Esophagus (tissue), 2 donors: Measurements from ENCODE around the gene NDUFV1. TPM values are rescaled to one million over a fixed set of nuclear protein-coding genes. Genes with fewer than 3 reads are reported as not detected.
A peak's percentile ranks its signal among the peaks of the same experiment; 100 is the strongest.
"Not testable (repeated sequence)": the region's sequence is repeated elsewhere in the genome, so short reads cannot be mapped to it uniquely, and the experiment has no call there.

Experiments used
- H3K27ac ChIP-seq, 2 donors: one replicate each; pipeline ENCODE4 v1.5.1; 2013; ENCODE audit warnings: low read depth in 2 of 2, mild to moderate bottlenecking in 2 of 2, inconsistent platforms in 1 of 2, low read length in 1 of 2, moderate library complexity in 1 of 2
- H3K27me3 ChIP-seq, 2 donors: one replicate each; pipeline ENCODE4 v1.6.1; 2013; ENCODE audit warnings: low read length in 2 of 2, control low read depth in 1 of 2, mild to moderate bottlenecking in 1 of 2; ENCODE audit not compliant: insufficient read depth in 2 of 2, control insufficient read depth in 1 of 2
- H3K36me3 ChIP-seq, 2 donors: one replicate each; pipeline ENCODE4 v1.6.1; 2013; ENCODE audit warnings: low read length in 1 of 2; ENCODE audit not compliant: control insufficient read depth in 2 of 2, insufficient read depth in 2 of 2
- H3K4me1 ChIP-seq, 2 donors: one replicate each; pipeline ENCODE4 v1.6.1; 2013; ENCODE audit warnings: low read length in 1 of 2; ENCODE audit not compliant: control insufficient read depth in 2 of 2, insufficient read depth in 2 of 2
- H3K4me3 ChIP-seq, 2 donors: one replicate each; pipeline ENCODE4 v1.5.1; 2013; ENCODE audit warnings: low read length in 2 of 2, mild to moderate bottlenecking in 2 of 2, low read depth in 1 of 2, moderate library complexity in 1 of 2
- H3K9me3 ChIP-seq, 2 donors: one replicate each; pipeline ENCODE4 v1.6.1; 2013; ENCODE audit warnings: mild to moderate bottlenecking in 2 of 2, low read depth in 1 of 2, low read length in 1 of 2, moderate library complexity in 1 of 2; ENCODE audit not compliant: control insufficient read depth in 2 of 2, insufficient read depth in 1 of 2
- WGBS, 2 donors: extraction: QIAGEN DNeasy Blood & Tissue Kit; methylation state at CpG; one replicate each; pipeline ENCODE4 v1.1.7; 2013; 5-methylcytosine and 5-hydroxymethylcytosine counted together
- polyA plus RNA-seq, 2 donors: library from polyadenylated mRNA; stranded (reverse); fragments of 200-250 nt; gene quantifications; one replicate each; pipeline ENCODE4 v1.2.3, GENCODE V29; 2013
- donor health status: healthy with polysubstance abuse.
- donor health status: Bipolar disorder and iron deficiency.

The NDUFV1 gene
- polyA plus RNA-seq, 2 donors: 122 to 137 TPM

GRCh38 chr11:67648796-67649613, 42.3 kb downstream of the NDUFV1 start:
- 70 to 71% methylated on average over 12 of the region's 12 CpGs for WGBS, 2 donors
- no peaks in the 10 kb centered on the region for H3K27me3 ChIP-seq
- no peaks in the 10 kb centered on the region for H3K36me3 ChIP-seq
- H3K9me3 ChIP-seq: peaks cover 0 to 2% of the 10 kb centered on the region in 2 donors
- no peak overlapping the region for H3K4me3 ChIP-seq
- H3K4me1 ChIP-seq: peaks cover 0 to 18% of the 10 kb centered on the region in 2 donors
- H3K27ac ChIP-seq: no peak overlapping the region

- 75 to 79% methylated on average over 22 of the region's 22 CpGs for WGBS, 2 donors
- Histone ChIP-seq H3K36me3 (no peaks in the 10 kb centered on the region), H3K27ac (peak overlapping the region; percentile 5 to 59), H3K4me3 (peak overlapping the region in 1 of 2 donors; percentile 38), H3K27me3 (no peaks in the 10 kb centered on the region), H3K9me3 (no peaks in the 10 kb centered on the region), H3K4me1 (peaks cover 0 to 18% of the 10 kb centered on the region in 2 donors)
These were observed 43.1 kb downstream of the NDUFV1 start for GRCh38 chr11:67649634-67650510.

- Histone ChIP-seq H3K4me1 (peaks cover 0 to 10% of the 10 kb centered on the region in 2 donors), H3K4me3 (no peak overlapping the region), H3K27me3 (no peaks in the 10 kb centered on the region), H3K36me3 (no peaks in the 10 kb centered on the region), H3K27ac (no peak overlapping the region), H3K9me3 (no peaks in the 10 kb centered on the region)
- 50 to 54% methylated on average over 13 of the region's 13 CpGs for WGBS, 2 donors
These were observed 45.4 kb downstream of the NDUFV1 start for GRCh38 chr11:67651976-67652781.

- H3K4me1 ChIP-seq: peaks cover 0 to 8% of the 10 kb centered on the region in 2 donors
These were observed 46.5 kb downstream of the NDUFV1 start for GRCh38 chr11:67652965-67653845.

GRCh38 chr11:67654225-67654624, 47.5 kb downstream of the NDUFV1 start:
- Histone ChIP-seq H3K4me1 (peaks cover 0 to 5% of the 10 kb centered on the region in 2 donors), H3K36me3 (no peaks in the 10 kb centered on the region), H3K9me3 (no peaks in the 10 kb centered on the region), H3K27me3 (no peaks in the 10 kb centered on the region), H3K27ac (no peak overlapping the region), H3K4me3 (no peak overlapping the region)
- 79 to 81% methylated on average over 9 of the region's 9 CpGs for WGBS, 2 donors

More at GRCh38 chr11:67652965-67653845, 46.5 kb downstream of the NDUFV1 start:
- Histone ChIP-seq H3K9me3 (no peaks in the 10 kb centered on the region), H3K4me3 (no peak overlapping the region), H3K27me3 (no peaks in the 10 kb centered on the region), H3K27ac (no peak overlapping the region), H3K36me3 (no peaks in the 10 kb centered on the region)
- 73 to 78% methylated on average over 15 of the region's 15 CpGs for WGBS, 2 donors

- WGBS, 2 donors: 56 to 62% methylated on average over 4 of the region's 4 CpGs
These were observed 49.7 kb downstream of the NDUFV1 start for GRCh38 chr11:67656278-67656922.

GRCh38 chr11:67657300-67657699, 50.6 kb downstream of the NDUFV1 start:
- Histone ChIP-seq H3K36me3 (peaks cover 0 to 2% of the 10 kb centered on the region in 2 donors), H3K9me3 (no peaks in the 10 kb centered on the region), H3K27me3 (no peaks in the 10 kb centered on the region), H3K4me3 (no peak overlapping the region), H3K4me1 (no peaks in the 10 kb centered on the region), H3K27ac (peak overlapping the region in 1 of 2 donors; percentile 57)
- WGBS, 2 donors: 20 to 26% methylated on average over 3 of the region's 3 CpGs

More at GRCh38 chr11:67656278-67656922, 49.7 kb downstream of the NDUFV1 start:
- peak overlapping the region in 1 of 2 donors; percentile 53 for H3K27ac ChIP-seq
- no peaks in the 10 kb centered on the region for H3K27me3 ChIP-seq
- H3K4me3 ChIP-seq: no peak overlapping the region
- H3K36me3 ChIP-seq: no peaks in the 10 kb centered on the region
- no peaks in the 10 kb centered on the region for H3K9me3 ChIP-seq
- no peaks in the 10 kb centered on the region for H3K4me1 ChIP-seq

GRCh38 chr11:67659651-67660165, 53.0 kb downstream of the NDUFV1 start:
- H3K27ac ChIP-seq, H3K4me1 ChIP-seq, H3K27me3 ChIP-seq, H3K9me3 ChIP-seq, H3K4me3 ChIP-seq: not testable (repeated sequence)
- H3K36me3 ChIP-seq: peaks cover 0 to 22% of the 10 kb centered on the region in 2 donors
- 55 to 58% methylated on average over 5 of the region's 5 CpGs for WGBS, 2 donors
